DND-41 (cell line): ENCODE measurements around the gene PDGFRA.

ENCODE experiments used
- ATAC-seq: fragments of 200-7000 bp; cut with Tn5 transposase; 3 replicates; pipeline ENCODE4 v1.9.1; 2021; ENCODE audit warnings: low read depth; ENCODE audit not compliant: insufficient read depth
- DNase-seq: peaks from one replicate; pipeline ENCODE4 v3.0.0-alpha.2; 2020
- H2AFZ ChIP-seq: 2 replicates; pipeline ENCODE4 v1.6.0; 2012; ENCODE audit warnings: low read depth, low read length
- H3K27ac ChIP-seq: 2 replicates; pipeline ENCODE4 v1.5.1; 2012; ENCODE audit warnings: low read length, inconsistent platforms
- H3K27me3 ChIP-seq: fragments of 200-600 bp; sonication (generic); 2 replicates; pipeline ENCODE4 v1.6.0; 2012; ENCODE audit warnings: low read length, mild to moderate bottlenecking, inconsistent platforms; ENCODE audit not compliant: insufficient read depth, poor library complexity
- H3K36me3 ChIP-seq: 2 replicates; pipeline ENCODE4 v1.5.1; 2012; ENCODE audit warnings: low read length, inconsistent platforms; ENCODE audit not compliant: insufficient read depth
- H3K4me1 ChIP-seq: 2 replicates; pipeline ENCODE4 v1.5.1; 2012; ENCODE audit warnings: mild to moderate bottlenecking, low read length; ENCODE audit not compliant: insufficient read depth
- H3K4me2 ChIP-seq: 2 replicates; pipeline ENCODE4 v1.6.0; 2012; ENCODE audit warnings: mild to moderate bottlenecking, moderate library complexity, low read length, inconsistent platforms; ENCODE audit not compliant: insufficient read depth
- H3K4me3 ChIP-seq, 2 experiments: fragments of 200-600 bp in 1 of 2; shearing (Covaris generic) in 1 of 2; 2 replicates each; pipeline ENCODE4 v1.5.1; 2012 to 2016; ENCODE audit warnings: inconsistent platforms in 2 of 2, low read length in 2 of 2, mild to moderate bottlenecking in 2 of 2, low read depth in 1 of 2, moderate library complexity in 1 of 2
- H3K79me2 ChIP-seq: 2 replicates; pipeline ENCODE4 v1.6.0; 2012; ENCODE audit warnings: low read length, inconsistent platforms; ENCODE audit not compliant: insufficient read depth
- H3K9ac ChIP-seq: 2 replicates; pipeline ENCODE4 v1.6.0; 2012; ENCODE audit warnings: low read depth, mild to moderate bottlenecking, inconsistent platforms, low read length, moderate library complexity
- H3K9me3 ChIP-seq: 2 replicates; pipeline ENCODE4 v1.5.1; 2012; ENCODE audit warnings: low read length, moderate library complexity, mild to moderate bottlenecking, inconsistent platforms; ENCODE audit not compliant: insufficient read depth, severe bottlenecking
- H4K20me1 ChIP-seq: 2 replicates; pipeline ENCODE4 v1.6.0; 2012; ENCODE audit warnings: low read length; ENCODE audit not compliant: insufficient read depth
- EZH2 ChIP-seq: IDR thresholded peaks from 3 replicates; pipeline ENCODE4 v1.6.1; 2012; ENCODE audit warnings: borderline replicate concordance, low read depth, mild to moderate bottlenecking, moderate library complexity, low read length, inconsistent platforms; ENCODE audit not compliant: severe bottlenecking
- TF ChIP-seq, protein P1 (sequence below): IDR thresholded peaks from 2 replicates; pipeline ENCODE4 v1.5.1; 2012; ENCODE audit warnings: borderline replicate concordance, low read length, moderate library complexity, mild to moderate bottlenecking; ENCODE audit not compliant: poor library complexity, severe bottlenecking; ENCODE audit errors: extremely low read depth

Gene PDGFRA

GRCh38 chr4:54276641-54277430 is 47.7 kb downstream of the PDGFRA start:
- TF ChIP-seq, protein P1, sequence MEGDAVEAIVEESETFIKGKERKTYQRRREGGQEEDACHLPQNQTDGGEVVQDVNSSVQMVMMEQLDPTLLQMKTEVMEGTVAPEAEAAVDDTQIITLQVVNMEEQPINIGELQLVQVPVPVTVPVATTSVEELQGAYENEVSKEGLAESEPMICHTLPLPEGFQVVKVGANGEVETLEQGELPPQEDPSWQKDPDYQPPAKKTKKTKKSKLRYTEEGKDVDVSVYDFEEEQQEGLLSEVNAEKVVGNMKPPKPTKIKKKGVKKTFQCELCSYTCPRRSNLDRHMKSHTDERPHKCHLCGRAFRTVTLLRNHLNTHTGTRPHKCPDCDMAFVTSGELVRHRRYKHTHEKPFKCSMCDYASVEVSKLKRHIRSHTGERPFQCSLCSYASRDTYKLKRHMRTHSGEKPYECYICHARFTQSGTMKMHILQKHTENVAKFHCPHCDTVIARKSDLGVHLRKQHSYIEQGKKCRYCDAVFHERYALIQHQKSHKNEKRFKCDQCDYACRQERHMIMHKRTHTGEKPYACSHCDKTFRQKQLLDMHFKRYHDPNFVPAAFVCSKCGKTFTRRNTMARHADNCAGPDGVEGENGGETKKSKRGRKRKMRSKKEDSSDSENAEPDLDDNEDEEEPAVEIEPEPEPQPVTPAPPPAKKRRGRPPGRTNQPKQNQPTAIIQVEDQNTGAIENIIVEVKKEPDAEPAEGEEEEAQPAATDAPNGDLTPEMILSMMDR, result no peak
- no peak for TF ChIP-seq EZH2
- Histone ChIP-seq H3K4me3 (no peak overlapping the region), H3K4me2 (no peak overlapping the region), H3K27ac (no peak overlapping the region), H3K4me1 (no peaks in the 10 kb centered on the region), H3K27me3 (no peaks in the 10 kb centered on the region), H4K20me1 (no peaks in the 10 kb centered on the region), H3K9ac (no peak overlapping the region), H3K9me3 (no peaks in the 10 kb centered on the region), H3K79me2 (no peaks in the 10 kb centered on the region), H3K36me3 (no peaks in the 10 kb centered on the region), H2AFZ (no peak overlapping the region)
- ATAC-seq, result no peak
- no peak for DNase-seq

- Histone ChIP-seq H2AFZ (no peak overlapping the region), H3K4me3 (no peak overlapping the region), H3K9me3 (no peaks in the 10 kb centered on the region), H3K27ac (no peak overlapping the region), H3K79me2 (no peaks in the 10 kb centered on the region), H3K27me3 (no peaks in the 10 kb centered on the region), H3K4me1 (no peaks in the 10 kb centered on the region), H3K9ac (no peak overlapping the region), H3K36me3 (no peaks in the 10 kb centered on the region), H3K4me2 (no peak overlapping the region), H4K20me1 (no peaks in the 10 kb centered on the region)
- ATAC-seq (no peak), DNase-seq (no peak)
- TF ChIP-seq EZH2, result no peak
- TF ChIP-seq, protein P1, result no peak
These were observed 48.6 kb downstream of the PDGFRA start for GRCh38 chr4:54277691-54278090.

DNA sequence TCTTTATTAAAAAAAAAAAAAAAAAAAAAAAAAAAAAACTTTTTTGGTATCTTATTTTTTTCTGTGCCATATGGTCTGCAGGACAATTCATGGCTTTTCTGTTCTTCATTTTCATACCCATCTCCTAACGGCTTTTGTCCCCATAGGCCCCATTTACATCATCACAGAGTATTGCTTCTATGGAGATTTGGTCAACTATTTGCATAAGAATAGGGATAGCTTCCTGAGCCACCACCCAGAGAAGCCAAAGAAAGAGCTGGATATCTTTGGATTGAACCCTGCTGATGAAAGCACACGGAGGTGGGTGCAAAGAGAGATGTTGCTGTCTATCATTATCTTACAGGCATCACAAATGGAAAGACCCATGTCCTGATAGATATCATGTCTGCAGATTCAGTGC is 49.1 kb downstream of the PDGFRA start:
- Histone ChIP-seq H3K36me3 (no peaks in the 10 kb centered on the region), H3K4me1 (no peaks in the 10 kb centered on the region), H3K4me3 (no peak overlapping the region), H3K27ac (no peak overlapping the region), H4K20me1 (no peaks in the 10 kb centered on the region), H3K79me2 (no peaks in the 10 kb centered on the region), H3K9ac (no peak overlapping the region), H3K9me3 (peaks cover 3% of the 10 kb centered on the region), H3K4me2 (no peak overlapping the region), H3K27me3 (no peaks in the 10 kb centered on the region), H2AFZ (no peak overlapping the region)
- ATAC-seq, result no peak
- TF ChIP-seq, protein P1, result no peak
- no peak for TF ChIP-seq EZH2
- no peak for DNase-seq
